H1 (cell line): ENCODE measurements around the gene BTF3L4. TPM values are rescaled to one million over a fixed set of nuclear protein-coding genes. Genes with fewer than 3 reads are reported as not detected.

Experiments used
- CTCF ChIA-PET: fragments of 300-600 bp; sonication (Branson Sonifier 250); formaldehyde crosslinking; loops from one replicate; lab custom pipeline; 2021; ENCODE audit not compliant: partially characterized antibody; lab: Charles Lee
- POLR2A ChIA-PET: fragments of 300-600 bp; sonication (Branson Sonifier 250); formaldehyde crosslinking; loops from one replicate; lab custom pipeline; 2021; ENCODE audit warnings: inconsistent platforms; ENCODE audit not compliant: partially characterized antibody; lab: Charles Lee
- DNase-seq, 2 experiments: peaks; one replicate each; pipeline versions ENCODE4 v3.0.0 to v3.0.0-alpha.2; 2010 to 2022; ENCODE audit warnings: low spot score in 2 of 2, low read depth in 1 of 2, mixed read lengths in 1 of 2
- FAIRE-seq: peaks from 2 replicates; lab custom pipeline; 2011; peaks lifted over from hg19 to GRCh38; lab: Jason Lieb, UNC
- H2AFZ ChIP-seq: 2 replicates; pipeline ENCODE4 v1.8.1; 2012; ENCODE audit warnings: low read length, inconsistent platforms
- H2AK5ac ChIP-seq: 2 replicates; pipeline ENCODE4 v1.6.1; 2013; ENCODE audit warnings: low read depth, low read length
- H2BK120ac ChIP-seq: replicated peaks from 2 replicates; pipeline ENCODE3; 2013; ENCODE audit warnings: low read depth, low read length, inconsistent platforms
- H2BK12ac ChIP-seq: 2 replicates; pipeline ENCODE4 v1.6.1; 2013; ENCODE audit warnings: low read depth, low read length
- H2BK15ac ChIP-seq: 2 replicates; pipeline ENCODE4 v1.6.1; 2013; ENCODE audit warnings: low read length
- H2BK20ac ChIP-seq: 2 replicates; pipeline ENCODE4 v1.6.1; 2013; ENCODE audit warnings: low read length
- H2BK5ac ChIP-seq: 2 replicates; pipeline ENCODE4 v1.6.1; 2013; ENCODE audit warnings: low read depth, low read length
- H3K14ac ChIP-seq: 2 replicates; pipeline ENCODE4 v1.6.1; 2013; ENCODE audit warnings: inconsistent platforms; ENCODE audit not compliant: insufficient read length
- H3K18ac ChIP-seq: 2 replicates; pipeline ENCODE4 v1.6.1; 2013; ENCODE audit warnings: low read length; ENCODE audit errors: extremely low read depth
- H3K23ac ChIP-seq: 2 replicates; pipeline ENCODE4 v1.6.1; 2013; ENCODE audit warnings: inconsistent platforms; ENCODE audit not compliant: insufficient read length
- H3K23me2 ChIP-seq: 2 replicates; pipeline ENCODE4 v1.6.1; 2013; ENCODE audit warnings: low read depth, low read length
- H3K27ac ChIP-seq: 2 replicates; pipeline ENCODE4 v1.6.1; 2011; ENCODE audit warnings: low read depth, low read length, inconsistent platforms
- H3K27me3 ChIP-seq, 4 experiments: replicated peaks in 1 of 4; 1 replicate in 1 of 4; 2 replicates in 3 of 4; pipeline versions ENCODE4 v1.6.1 to v1.8.1; 2011 to 2013; ENCODE audit warnings: low read length in 3 of 4, mild to moderate bottlenecking in 3 of 4, inconsistent platforms in 2 of 4, mixed read lengths in 2 of 4, moderate library complexity in 1 of 4; ENCODE audit not compliant: control insufficient read depth in 3 of 4, insufficient read depth in 3 of 4; ENCODE audit errors: extremely low read depth in 1 of 4
- H3K36me3 ChIP-seq, 4 experiments: 2 replicates each; pipeline versions ENCODE4 v1.6.1 to v1.8.1; 2011 to 2013; ENCODE audit warnings: mild to moderate bottlenecking in 4 of 4, low read length in 3 of 4, moderate library complexity in 2 of 4, control low read depth in 1 of 4, inconsistent platforms in 1 of 4; ENCODE audit not compliant: insufficient read depth in 4 of 4, control insufficient read depth in 2 of 4
- H3K4ac ChIP-seq: replicated peaks from 2 replicates; pipeline ENCODE3; 2013; ENCODE audit warnings: low read length, low read depth, mixed read lengths, inconsistent platforms; ENCODE audit not compliant: insufficient read length
- H3K4me1 ChIP-seq, 4 experiments: replicated peaks in 1 of 4; 1 replicate in 1 of 4; 2 replicates in 3 of 4; pipeline versions ENCODE4 v1.6.1 to v1.8.1; 2011 to 2013; ENCODE audit warnings: low read length in 3 of 4, inconsistent platforms in 2 of 4, mixed read lengths in 1 of 4; ENCODE audit not compliant: insufficient read depth in 4 of 4, control insufficient read depth in 3 of 4
- H3K4me2 ChIP-seq, 2 experiments: 2 replicates each; pipeline versions ENCODE4 v1.6.1 to v1.8.1; 2011 to 2013; ENCODE audit warnings: low read depth in 2 of 2, low read length in 2 of 2, control low read depth in 1 of 2, inconsistent platforms in 1 of 2, mild to moderate bottlenecking in 1 of 2; ENCODE audit not compliant: insufficient read depth in 1 of 2
- H3K4me3 ChIP-seq, 4 experiments: fragments of 200-600, 300-600 bp in 1 of 4; sonication (generic), shearing (Covaris generic), sonication (Bioruptor Twin) in 1 of 4; 2 replicates each; pipeline versions ENCODE4 v1.5.1 to v1.8.1; 2011 to 2016; ENCODE audit warnings: low read length in 4 of 4, low read depth in 3 of 4, control low read depth in 2 of 4, inconsistent platforms in 2 of 4, mild to moderate bottlenecking in 2 of 4, mixed read lengths in 1 of 4, moderate library complexity in 1 of 4; ENCODE audit not compliant: insufficient read depth in 2 of 4; ENCODE audit errors: extremely low read depth in 1 of 4
- H3K56ac ChIP-seq: replicated peaks from 2 replicates; pipeline ENCODE3; 2013; ENCODE audit warnings: low read depth, mild to moderate bottlenecking, mixed read lengths, low read length, inconsistent platforms; ENCODE audit not compliant: insufficient read length
- H3K79me1 ChIP-seq: 2 replicates; pipeline ENCODE4 v1.6.1; 2013; ENCODE audit warnings: low read depth, low read length, control low read depth
- H3K79me2 ChIP-seq, 2 experiments: 2 replicates each; pipeline versions ENCODE4 v1.6.1 to v1.8.1; 2012 to 2013; ENCODE audit warnings: low read length in 2 of 2, mild to moderate bottlenecking in 2 of 2, inconsistent platforms in 1 of 2; ENCODE audit not compliant: insufficient read depth in 2 of 2, control insufficient read depth in 1 of 2
- H3K9ac ChIP-seq, 4 experiments: replicated peaks in 1 of 4; 1 replicate in 1 of 4; 2 replicates in 3 of 4; pipeline versions ENCODE4 v1.6.1 to v1.8.1; 2011 to 2013; ENCODE audit warnings: low read depth in 3 of 4, low read length in 3 of 4, control low read depth in 2 of 4, mild to moderate bottlenecking in 2 of 4, moderate library complexity in 2 of 4, inconsistent platforms in 1 of 4; ENCODE audit errors: extremely low read depth in 1 of 4
- H3K9me3 ChIP-seq, 2 experiments: 2 replicates each; pipeline versions ENCODE4 v1.6.1 to v1.8.1; 2012 to 2013; ENCODE audit warnings: mild to moderate bottlenecking in 2 of 2, moderate library complexity in 2 of 2, control low read depth in 1 of 2, inconsistent platforms in 1 of 2, low read depth in 1 of 2, low read length in 1 of 2, mixed read lengths in 1 of 2; ENCODE audit not compliant: insufficient read depth in 2 of 2
- H4K20me1 ChIP-seq, 2 experiments: replicated peaks in 1 of 2; 2 replicates each; pipeline versions ENCODE3 to v1.8.1; 2011 to 2013; ENCODE audit warnings: inconsistent platforms in 2 of 2, low read length in 2 of 2, mild to moderate bottlenecking in 1 of 2; ENCODE audit not compliant: insufficient read depth in 2 of 2, control insufficient read depth in 1 of 2
- H4K5ac ChIP-seq: 2 replicates; pipeline ENCODE4 v1.6.1; 2013; ENCODE audit warnings: low read length, low read depth, mixed read lengths, inconsistent platforms; ENCODE audit not compliant: insufficient read length
- H4K8ac ChIP-seq: 2 replicates; pipeline ENCODE4 v1.8.0; 2013; ENCODE audit warnings: mild to moderate bottlenecking, moderate library complexity, low read length, inconsistent platforms; ENCODE audit not compliant: insufficient read depth; ENCODE audit errors: extremely low read depth
- H4K91ac ChIP-seq: replicated peaks from 2 replicates; pipeline ENCODE3; 2013; ENCODE audit warnings: low read length, mixed read lengths, inconsistent platforms; ENCODE audit not compliant: insufficient read length
- EZH2 ChIP-seq: fragments of 200-600 bp; sonication (generic); IDR thresholded peaks from 2 replicates; pipeline ENCODE4 v1.7.1; 2012; ENCODE audit warnings: low read depth, mild to moderate bottlenecking, moderate library complexity, low read length, inconsistent platforms; ENCODE audit not compliant: severe bottlenecking
- MAFK ChIP-seq: IDR thresholded peaks from 2 replicates; pipeline ENCODE4 v1.6.1; 2012; ENCODE audit warnings: low read depth, mild to moderate bottlenecking, improper control_type of control experiment, low read length
- WGBS, 2 experiments: shearing (Covaris generic) in 1 of 2; methylation state at CpG; one replicate each; pipeline versions ENCODE4 v1.1.6 to v1.1.7; 2013 to 2015; ENCODE audit warnings: low lambda C conversion rate in 2 of 2, mixed read lengths in 2 of 2, inconsistent platforms in 1 of 2, low coverage in 1 of 2, missing lambda C conversion rate in 1 of 2; ENCODE audit not compliant: insufficient replicate concordance in 2 of 2, insufficient coverage in 1 of 2, insufficient read length in 1 of 2; ENCODE audit errors: extremely low coverage in 1 of 2, missing lambda C conversion rate in 1 of 2; 5-methylcytosine and 5-hydroxymethylcytosine counted together
- polyA plus RNA-seq, 7 experiments: library from polyadenylated mRNA; depleted of rRNA in 3 of 7; stranded (reverse) in 5 of 7; unstranded in 2 of 7; fragments of >200 nt in 5 of 7; fragments of 200-250 nt in 2 of 7; gene quantifications; 1 replicate in 5 of 7; 2 replicates in 1 of 7; 4 replicates in 1 of 7; pipeline versions ENCODE4 v1.2.1 to v1.2.3, GENCODE V29; 2011 to 2013; ENCODE audit warnings: missing spikeins in 2 of 7, mixed read lengths in 2 of 7
- total RNA-seq: library from RNA; stranded (reverse); fragmentation: NEBNext Ultra II Directional; extraction: Animal tissue kit (Norgen Biotek cat#: 25700); gene quantifications from 2 replicates; pipeline ENCODE4 v1.2.1, GENCODE V29; 2021

The BTF3L4 gene
- total and polyA plus RNA-seq, 2 of the 8 experiments (the other 6 are each of a cell fraction or from before 2014, with no cell fraction given) = 76.1 to 98.3 TPM

DNA sequence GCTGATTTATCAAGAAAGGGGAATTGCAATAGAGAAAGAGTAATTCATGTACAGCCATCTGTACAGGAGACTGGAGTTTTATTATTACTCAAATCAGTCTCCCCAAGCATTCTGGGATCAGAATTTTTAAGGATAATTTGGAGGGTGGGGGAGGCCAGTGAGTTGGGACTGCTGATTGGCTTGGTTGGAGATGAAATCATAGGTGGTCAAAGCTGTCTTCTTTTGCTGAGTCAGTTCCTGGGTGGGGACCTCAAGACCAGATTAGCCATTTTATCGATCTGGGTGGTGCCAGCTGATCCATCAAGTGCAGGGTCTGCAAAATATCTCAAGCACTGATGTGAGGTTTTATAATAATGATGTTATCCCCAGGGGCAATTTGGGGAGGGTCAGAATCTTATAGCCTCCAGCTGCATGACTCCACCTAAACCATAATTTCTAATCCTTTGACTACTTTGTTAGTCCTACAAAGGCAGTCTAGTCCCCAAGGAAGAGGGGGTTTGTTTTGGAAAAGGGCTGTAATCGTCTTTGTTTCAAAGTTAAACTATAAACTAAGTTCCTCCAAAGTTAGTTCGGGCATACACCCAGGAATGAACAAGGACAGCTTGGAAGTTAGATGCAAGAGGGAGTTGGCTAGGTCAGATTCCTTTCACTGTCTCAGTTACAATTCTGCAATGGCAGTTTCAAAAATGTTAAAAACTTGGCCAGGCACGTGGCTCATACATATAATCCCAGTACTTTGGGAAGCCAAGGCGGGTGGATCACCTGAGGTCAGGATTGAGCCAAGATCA, 48.7 kb upstream of the BTF3L4 start:
- DNase-seq (no peak), FAIRE-seq (no peak)
- no peak overlapping the region; a peak in 1 of 7 replicates for H3K9ac ChIP-seq
- H3K27ac ChIP-seq = peak overlapping the region; percentile 11; the same call in 1 of the 2 replicates
- H2AK5ac ChIP-seq = no peak overlapping the region
- no peak overlapping the region for H3K23ac ChIP-seq
- no peaks in the 10 kb centered on the region for H3K36me3 ChIP-seq
- peak overlapping the region; percentile 95 for H2BK20ac ChIP-seq
- H3K56ac ChIP-seq = no peak overlapping the region
- H4K8ac ChIP-seq = no peak overlapping the region
- H3K4me3 ChIP-seq = no peak overlapping the region; a peak in 1 of 8 replicates
- H4K91ac ChIP-seq = no peak overlapping the region
- peak overlapping the region; percentile 10 for H2BK12ac ChIP-seq
- peak overlapping the region; percentile 62 for H4K5ac ChIP-seq
- H3K79me2 ChIP-seq = no peaks in the 10 kb centered on the region
- H3K18ac ChIP-seq = peak overlapping the region; percentile 29
- no peak for TF ChIP-seq EZH2
- TF ChIP-seq MAFK = peak; percentile 58
- peak overlapping the region; percentile 28; the same call in 1 of the 2 replicates for H2AFZ ChIP-seq
- H3K79me1 ChIP-seq = no peaks in the 10 kb centered on the region
- 84% methylated on average over 5 of the region's 5 CpGs; no CpG with 5 or more reads in 1 of the 2 experiments for WGBS, 2 experiments
- peak overlapping the region; percentile 4; the same call in 1 of the 2 replicates for H2BK5ac ChIP-seq
- H3K9me3 ChIP-seq = no peaks in the 10 kb centered on the region
- no peaks in the 10 kb centered on the region for H3K23me2 ChIP-seq
- H3K4ac ChIP-seq = no peak overlapping the region
- no peaks in the 10 kb centered on the region for H4K20me1 ChIP-seq
- no peak overlapping the region for H3K14ac ChIP-seq
- peaks cover 5 to 14% (median 12%) of the 10 kb centered on the region in 4 experiments; a peak in 6 of 7 replicates for H3K4me1 ChIP-seq
- POLR2A ChIA-PET = interaction anchor here (0.7 to 1.0 kb wide), 2 partner anchors 127 to 254 kb away, joined by 3 read pairs; no protein-coding TSS in a partner anchor
- H2BK120ac ChIP-seq = peak overlapping the region; percentile 78
- H3K4me2 ChIP-seq = peak overlapping the region in 1 of 2 experiments; percentile 58; a peak in 2 of 4 replicates
- peak overlapping the region; percentile 12; the same call in 1 of the 2 replicates for H2BK15ac ChIP-seq
- CTCF ChIA-PET = no interaction called here
- H3K27me3 ChIP-seq = no peaks in the 10 kb centered on the region
